ENCODE measurements around the gene PSME1.

DNA sequence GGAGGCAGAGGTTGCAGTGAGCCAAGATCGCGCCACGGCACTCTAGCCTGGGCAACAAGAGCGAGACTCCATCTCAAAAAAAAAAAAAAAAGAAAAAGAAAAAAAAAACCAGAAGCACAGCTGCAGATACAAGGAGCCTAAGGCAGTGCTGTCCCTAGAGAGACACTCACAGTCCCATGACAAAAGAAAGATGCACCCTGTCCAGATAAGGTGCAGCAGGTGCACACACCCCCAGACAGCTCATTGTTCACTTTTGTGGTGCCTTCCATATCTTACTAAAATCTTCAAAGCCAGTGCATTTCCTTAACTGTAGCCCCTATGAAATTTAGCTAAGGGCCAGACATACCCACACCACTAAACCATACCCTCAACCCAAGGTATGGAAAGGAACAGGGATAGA is 13.6 kb upstream of the PSME1 start:
- TF ChIP-seq, protein P1, sequence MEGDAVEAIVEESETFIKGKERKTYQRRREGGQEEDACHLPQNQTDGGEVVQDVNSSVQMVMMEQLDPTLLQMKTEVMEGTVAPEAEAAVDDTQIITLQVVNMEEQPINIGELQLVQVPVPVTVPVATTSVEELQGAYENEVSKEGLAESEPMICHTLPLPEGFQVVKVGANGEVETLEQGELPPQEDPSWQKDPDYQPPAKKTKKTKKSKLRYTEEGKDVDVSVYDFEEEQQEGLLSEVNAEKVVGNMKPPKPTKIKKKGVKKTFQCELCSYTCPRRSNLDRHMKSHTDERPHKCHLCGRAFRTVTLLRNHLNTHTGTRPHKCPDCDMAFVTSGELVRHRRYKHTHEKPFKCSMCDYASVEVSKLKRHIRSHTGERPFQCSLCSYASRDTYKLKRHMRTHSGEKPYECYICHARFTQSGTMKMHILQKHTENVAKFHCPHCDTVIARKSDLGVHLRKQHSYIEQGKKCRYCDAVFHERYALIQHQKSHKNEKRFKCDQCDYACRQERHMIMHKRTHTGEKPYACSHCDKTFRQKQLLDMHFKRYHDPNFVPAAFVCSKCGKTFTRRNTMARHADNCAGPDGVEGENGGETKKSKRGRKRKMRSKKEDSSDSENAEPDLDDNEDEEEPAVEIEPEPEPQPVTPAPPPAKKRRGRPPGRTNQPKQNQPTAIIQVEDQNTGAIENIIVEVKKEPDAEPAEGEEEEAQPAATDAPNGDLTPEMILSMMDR (conservative IDR thresholded peaks at IDR 0.05 in 1 of 2, IDR thresholded peaks at IDR 0.05 in 1 of 2; ENCODE audit: low read depth in 1 of 2, low read length in 2 of 2), result no peak
- no peak for TF ChIP-seq EZH2 (IDR thresholded peaks at IDR 0.05; ENCODE audit: low read length, missing control alignments)

Measured in fibroblast of lung (primary cell).